A673 (cell line): ENCODE data around the gene ARF6. TPM values are rescaled to one million over a fixed set of nuclear protein-coding genes. Genes with fewer than 3 reads are reported as not detected.

Experiments
- BruUV-seq: library from RNA; stranded (reverse); fragments of 400-500 nt; replicated peaks from 2 replicates; lab custom pipeline; 2021; lab: Mats Ljungman, UMichigan
- CTCF ChIA-PET: fragments of 300-600 bp; sonication (Branson Sonifier 250); formaldehyde crosslinking; loops from one replicate; lab custom pipeline; 2022; ENCODE audit warnings: antibody characterized with exemption; lab: Charles Lee
- POLR2A ChIA-PET: fragments of 300-600 bp; sonication (Branson Sonifier 250); formaldehyde crosslinking; loops from one replicate; lab custom pipeline; 2022; ENCODE audit warnings: antibody characterized with exemption; ENCODE audit not compliant: low non-redundant PET; lab: Charles Lee
- DNase-seq: peaks from one replicate; pipeline ENCODE4 v3.0.0-alpha.2; 2015; ENCODE audit warnings: low spot score
- H3K27ac ChIP-seq: fragments of 200-600 bp; sonication (generic); 2 replicates; pipeline ENCODE4 v1.5.1; 2016; ENCODE audit warnings: mixed run types, low read depth, mild to moderate bottlenecking, mixed read lengths, antibody characterized with exemption, low read length; ENCODE audit not compliant: poor library complexity, severe bottlenecking
- H3K27me3 ChIP-seq: fragments of 200-600 bp; sonication (generic); replicated peaks from 2 replicates; pipeline ENCODE4 v1.6.1; 2017; ENCODE audit warnings: mixed run types, low read depth, mild to moderate bottlenecking, mixed read lengths, antibody characterized with exemption, low read length; ENCODE audit not compliant: insufficient read depth, poor library complexity
- H3K36me3 ChIP-seq: fragments of 200-600 bp; sonication (generic); 2 replicates; pipeline ENCODE4 v1.6.1; 2016; ENCODE audit warnings: mixed run types, mild to moderate bottlenecking, mixed read lengths, antibody characterized with exemption, low read length; ENCODE audit not compliant: insufficient read depth, poor library complexity, severe bottlenecking
- H3K4me1 ChIP-seq: fragments of 200-600 bp; sonication (generic); 2 replicates; pipeline ENCODE4 v1.6.1; 2017; ENCODE audit warnings: mixed run types, mild to moderate bottlenecking, mixed read lengths, antibody characterized with exemption, low read length; ENCODE audit not compliant: insufficient read depth, poor library complexity, severe bottlenecking
- H3K4me3 ChIP-seq: fragments of 200-600 bp; sonication (generic); 2 replicates; pipeline ENCODE4 v1.5.1; 2016; ENCODE audit warnings: low read depth, mixed run types, mild to moderate bottlenecking, mixed read lengths, low read length; ENCODE audit not compliant: poor library complexity, severe bottlenecking
- H3K9me3 ChIP-seq: fragments of 200-600 bp; sonication (generic); 2 replicates; pipeline ENCODE4 v1.6.1; 2016; ENCODE audit warnings: mixed run types, low read depth, mild to moderate bottlenecking, mixed read lengths, antibody characterized with exemption, low read length; ENCODE audit not compliant: poor library complexity, severe bottlenecking
- EZH2 ChIP-seq: fragments of 200-600 bp; sonication (generic); IDR thresholded peaks from 2 replicates; pipeline ENCODE4 v1.6.1; 2017; ENCODE audit warnings: borderline replicate concordance, low read depth, mild to moderate bottlenecking, mixed read lengths, antibody characterized with exemption, low read length; ENCODE audit not compliant: poor library complexity, severe bottlenecking
- intact Hi-C: fragments of 100-400 bp; cut with micrococcal nuclease; formaldehyde crosslinking; loops from one replicate; pipeline ENCODE4 v1.10.0; 2022; ENCODE audit not compliant: unreplicated experiment
- total RNA-seq: library from RNA; stranded (reverse); gene quantifications from 2 replicates; pipeline ENCODE4 v1.2.3, GENCODE V29; 2021
- TF ChIP-seq, protein P1 (sequence below): fragments of 300-800, 200-600 bp; sonication (generic); conservative IDR thresholded peaks from 2 replicates; pipeline ENCODE4 v1.5.1; 2017; ENCODE audit warnings: low read depth, mild to moderate bottlenecking, antibody characterized with exemption, low read length, moderate library complexity, mixed read lengths

Gene ARF6
- total RNA-seq, 1 experiment from 2014 or later, result 67.6 TPM

DNA sequence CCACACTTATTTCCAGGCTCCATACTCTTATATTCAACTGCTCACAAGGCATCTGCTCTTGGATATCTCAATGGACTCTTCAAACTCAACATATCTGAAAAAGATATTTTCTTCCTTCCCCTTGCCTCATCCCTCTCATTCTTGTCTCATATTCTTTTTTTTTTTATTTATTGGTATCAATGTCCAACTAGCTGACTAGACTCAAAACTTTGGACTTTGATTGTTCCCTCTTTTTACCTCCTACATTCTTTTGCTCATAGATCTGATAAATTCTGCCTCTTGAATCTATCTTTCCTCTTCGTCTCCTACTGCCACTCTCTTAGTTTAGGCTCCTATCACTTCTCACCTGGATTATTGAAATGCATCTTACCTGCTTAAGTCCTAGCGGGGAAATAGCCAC is 25.8 kb downstream of the ARF6 start:
- no TSS peak for BruUV-seq

DNA sequence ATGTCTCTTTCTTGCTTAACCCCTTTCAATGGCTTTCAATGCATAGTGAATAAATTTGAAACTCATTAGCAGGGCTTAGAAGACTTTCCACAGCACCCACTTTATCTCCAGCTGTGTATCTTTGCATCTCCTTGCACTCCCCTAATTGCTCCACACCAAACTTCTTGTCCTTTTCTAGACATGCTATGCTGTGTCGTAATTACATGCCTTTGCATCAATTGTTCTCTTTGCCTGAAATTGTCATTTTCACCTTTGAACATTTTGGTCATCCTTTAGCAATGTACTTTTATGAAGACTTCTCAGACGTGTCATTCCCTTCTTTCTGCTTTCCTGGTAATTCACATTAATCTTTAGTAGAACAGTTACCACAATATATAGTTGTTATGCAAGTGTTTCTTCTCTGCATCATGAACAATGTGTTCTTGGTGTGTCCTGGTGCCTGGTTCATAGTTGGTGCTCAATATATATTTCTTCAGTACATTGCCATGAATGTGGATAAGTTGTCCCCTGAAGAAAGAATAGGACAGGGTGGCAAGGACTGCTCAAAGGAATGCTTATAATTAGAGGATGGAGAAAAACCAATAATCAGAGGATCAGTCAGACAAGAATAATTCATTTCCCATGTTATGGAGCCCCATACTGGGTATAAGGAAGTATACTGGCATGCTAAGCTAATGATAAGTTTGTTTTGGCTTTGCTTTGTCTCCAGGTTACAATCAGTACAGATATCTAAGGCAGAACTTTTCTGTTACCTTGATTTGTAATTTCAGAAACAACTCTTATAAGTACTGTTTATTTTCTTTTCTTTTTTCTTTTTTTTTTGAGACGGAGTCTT is 27.2 kb downstream of the ARF6 start:
- Histone ChIP-seq H3K27me3 (no peaks in the 10 kb centered on the region), H3K27ac (no peak overlapping the region), H3K36me3 (no peaks in the 10 kb centered on the region), H3K4me3 (no peak overlapping the region), H3K9me3 (no peaks in the 10 kb centered on the region), H3K4me1 (peaks cover 33% of the 10 kb centered on the region)
- no TSS peak for BruUV-seq
- TF ChIP-seq, protein P1, sequence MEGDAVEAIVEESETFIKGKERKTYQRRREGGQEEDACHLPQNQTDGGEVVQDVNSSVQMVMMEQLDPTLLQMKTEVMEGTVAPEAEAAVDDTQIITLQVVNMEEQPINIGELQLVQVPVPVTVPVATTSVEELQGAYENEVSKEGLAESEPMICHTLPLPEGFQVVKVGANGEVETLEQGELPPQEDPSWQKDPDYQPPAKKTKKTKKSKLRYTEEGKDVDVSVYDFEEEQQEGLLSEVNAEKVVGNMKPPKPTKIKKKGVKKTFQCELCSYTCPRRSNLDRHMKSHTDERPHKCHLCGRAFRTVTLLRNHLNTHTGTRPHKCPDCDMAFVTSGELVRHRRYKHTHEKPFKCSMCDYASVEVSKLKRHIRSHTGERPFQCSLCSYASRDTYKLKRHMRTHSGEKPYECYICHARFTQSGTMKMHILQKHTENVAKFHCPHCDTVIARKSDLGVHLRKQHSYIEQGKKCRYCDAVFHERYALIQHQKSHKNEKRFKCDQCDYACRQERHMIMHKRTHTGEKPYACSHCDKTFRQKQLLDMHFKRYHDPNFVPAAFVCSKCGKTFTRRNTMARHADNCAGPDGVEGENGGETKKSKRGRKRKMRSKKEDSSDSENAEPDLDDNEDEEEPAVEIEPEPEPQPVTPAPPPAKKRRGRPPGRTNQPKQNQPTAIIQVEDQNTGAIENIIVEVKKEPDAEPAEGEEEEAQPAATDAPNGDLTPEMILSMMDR, result no peak
- no peak for TF ChIP-seq EZH2
- CTCF ChIA-PET, result no interaction called here
- POLR2A ChIA-PET, result interaction anchor here (0.7 kb wide), 1 partner anchor 12 kb away, joined by 3 read pairs; no protein-coding TSS in a partner anchor
- intact Hi-C loops, result no loop called here
- peak; percentile 56 for DNase-seq

More for the DNA sequence above, 25.8 kb downstream of the ARF6 start:
- H3K36me3 ChIP-seq, result no peaks in the 10 kb centered on the region
- no peak overlapping the region for H3K27ac ChIP-seq
- no peak overlapping the region for H3K4me3 ChIP-seq
- H3K27me3 ChIP-seq, result no peaks in the 10 kb centered on the region
- POLR2A ChIA-PET, result no interaction called here
- CTCF ChIA-PET, result no interaction called here
- H3K9me3 ChIP-seq, result no peaks in the 10 kb centered on the region
- no peak for TF ChIP-seq EZH2
- TF ChIP-seq, protein P1, result no peak
- intact Hi-C loops, result no loop called here
- DNase-seq, result no peak
- peaks cover 40% of the 10 kb centered on the region for H3K4me1 ChIP-seq

DNA sequence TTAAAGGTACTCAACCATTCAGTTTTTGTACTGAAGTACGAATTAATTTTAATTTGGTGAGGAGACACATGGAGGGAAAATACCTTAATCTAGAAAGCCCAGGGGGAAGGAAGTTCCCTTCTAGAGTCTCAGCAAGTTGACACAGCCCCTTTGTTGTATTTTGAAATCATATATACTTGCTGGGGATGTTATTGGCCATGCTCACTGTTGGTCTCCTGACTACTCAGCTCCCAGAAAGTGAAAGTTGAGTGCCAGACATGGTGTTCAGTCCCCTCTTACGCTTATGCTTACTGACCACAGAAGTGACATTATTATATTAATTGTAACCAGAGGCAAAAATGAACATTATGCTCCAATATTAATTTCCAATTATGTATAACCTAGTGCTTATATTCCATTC is 28.1 kb downstream of the ARF6 start:
- ChIA-PET CTCF (no interaction called here), POLR2A (no interaction called here)
- Histone ChIP-seq H3K27ac (no peak overlapping the region), H3K9me3 (no peaks in the 10 kb centered on the region), H3K4me3 (no peak overlapping the region), H3K36me3 (no peaks in the 10 kb centered on the region), H3K27me3 (no peaks in the 10 kb centered on the region), H3K4me1 (peaks cover 28% of the 10 kb centered on the region)
- BruUV-seq, result no TSS peak
- no peak for DNase-seq
- no peak for TF ChIP-seq EZH2
- TF ChIP-seq, protein P1, result no peak
- intact Hi-C loops, result no loop called here
